ENCODE data around the gene RIOK2.
"Not testable (repeated sequence)": the region's sequence is repeated elsewhere in the genome, so short reads cannot be mapped to it uniquely, and the experiment has no call there.

Gene RIOK2

GRCh38 chr5:97150401-97150800 lies 32.6 kb downstream of the RIOK2 start:
- TF ChIP-seq ZNF274 (IDR thresholded peaks at IDR 0.05; ENCODE audit: low read depth, low read length) = no peak
- H3K4me3 ChIP-seq (ENCODE audit: low read length) = no peak overlapping the region

- TF ChIP-seq ZNF274 (IDR thresholded peaks at IDR 0.05; ENCODE audit: low read depth, low read length) = no peak
- no peak overlapping the region for H3K4me3 ChIP-seq (ENCODE audit: low read length)
Observed at GRCh38 chr5:97149709-97150108, 33.3 kb downstream of the RIOK2 start.

GRCh38 chr5:97148288-97148687 lies 34.8 kb downstream of the RIOK2 start:
- TF ChIP-seq ZNF274 (IDR thresholded peaks at IDR 0.05; ENCODE audit: low read depth, low read length) = no peak
- H3K4me3 ChIP-seq (ENCODE audit: low read length) = no peak overlapping the region

GRCh38 chr5:97143704-97144103 lies 39.3 kb downstream of the RIOK2 start:
- no peak for TF ChIP-seq ZNF274 (IDR thresholded peaks at IDR 0.05; ENCODE audit: low read depth, low read length)

GRCh38 chr5:97142521-97143254 lies 40.4 kb downstream of the RIOK2 start, which contains the start of gene LIX1:
LIX1 (minus strand) TSS chr5:97142611; CDS start chr5:97142576, 35 bp downstream.
- no peak within 1 kb of the TSS for H3K4me3 ChIP-seq (ENCODE audit: low read length)
- no peak for TF ChIP-seq ZNF274 (IDR thresholded peaks at IDR 0.05; ENCODE audit: low read depth, low read length)

More at GRCh38 chr5:97143704-97144103, 39.3 kb downstream of the RIOK2 start:
- H3K4me3 ChIP-seq (ENCODE audit: low read length) = no peak overlapping the region

GRCh38 chr5:97141539-97141938 lies 41.5 kb downstream of the RIOK2 start:
- no peak for TF ChIP-seq ZNF274 (IDR thresholded peaks at IDR 0.05; ENCODE audit: low read depth, low read length)
- H3K4me3 ChIP-seq (ENCODE audit: low read length) = no peak overlapping the region

- H3K4me3 ChIP-seq (ENCODE audit: low read length) = no peak overlapping the region
- TF ChIP-seq ZNF274 (IDR thresholded peaks at IDR 0.05; ENCODE audit: low read depth, low read length) = no peak
Observed at GRCh38 chr5:97141031-97141430, 42.0 kb downstream of the RIOK2 start.

- H3K4me3 ChIP-seq (ENCODE audit: low read length) = not testable (repeated sequence)
Observed at GRCh38 chr5:97140250-97140649, 42.8 kb downstream of the RIOK2 start.

- no peak overlapping the region for H3K4me3 ChIP-seq (ENCODE audit: low read length)
- no peak for TF ChIP-seq ZNF274 (IDR thresholded peaks at IDR 0.05; ENCODE audit: low read depth, low read length)
Observed at GRCh38 chr5:97136475-97136874, 46.6 kb downstream of the RIOK2 start.

GRCh38 chr5:97135868-97136267 lies 47.2 kb downstream of the RIOK2 start:
- TF ChIP-seq ZNF274 (IDR thresholded peaks at IDR 0.05; ENCODE audit: low read depth, low read length) = no peak

GRCh38 chr5:97134634-97135033 lies 48.4 kb downstream of the RIOK2 start:
- TF ChIP-seq ZNF274 (IDR thresholded peaks at IDR 0.05; ENCODE audit: low read depth, low read length) = no peak
- H3K4me3 ChIP-seq (ENCODE audit: low read length) = no peak overlapping the region

More at GRCh38 chr5:97135868-97136267, 47.2 kb downstream of the RIOK2 start:
- no peak overlapping the region for H3K4me3 ChIP-seq (ENCODE audit: low read length)

- TF ChIP-seq ZNF274 (IDR thresholded peaks at IDR 0.05; ENCODE audit: low read depth, low read length) = no peak
- H3K4me3 ChIP-seq (ENCODE audit: low read length) = no peak overlapping the region
Observed at GRCh38 chr5:97133101-97133500, 49.9 kb downstream of the RIOK2 start.

- H3K4me3 ChIP-seq (ENCODE audit: low read length) = no peak overlapping the region
- no peak for TF ChIP-seq ZNF274 (IDR thresholded peaks at IDR 0.05; ENCODE audit: low read depth, low read length)
Observed at GRCh38 chr5:97131921-97132320, 51.1 kb downstream of the RIOK2 start.

GRCh38 chr5:97131139-97131710 lies 51.8 kb downstream of the RIOK2 start:
- TF ChIP-seq ZNF274 (IDR thresholded peaks at IDR 0.05; ENCODE audit: low read depth, low read length) = no peak

GRCh38 chr5:97127727-97128126 lies 55.3 kb downstream of the RIOK2 start:
- H3K4me3 ChIP-seq (ENCODE audit: low read length) = no peak overlapping the region
- no peak for TF ChIP-seq ZNF274 (IDR thresholded peaks at IDR 0.05; ENCODE audit: low read depth, low read length)

More at GRCh38 chr5:97131139-97131710, 51.8 kb downstream of the RIOK2 start:
- no peak overlapping the region for H3K4me3 ChIP-seq (ENCODE audit: low read length)
